ENCODE measurements around the gene ACADVL. TPM values are rescaled to one million over a fixed set of nuclear protein-coding genes. Genes with fewer than 3 reads are reported as not detected.
"Not testable (repeated sequence)": the region's sequence is repeated elsewhere in the genome, so short reads cannot be mapped to it uniquely, and the experiment has no call there.

The ACADVL gene
- total RNA-seq, 4 donors from 2014 or later = 877 to 3,047 (median 1,981) TPM

DNA sequence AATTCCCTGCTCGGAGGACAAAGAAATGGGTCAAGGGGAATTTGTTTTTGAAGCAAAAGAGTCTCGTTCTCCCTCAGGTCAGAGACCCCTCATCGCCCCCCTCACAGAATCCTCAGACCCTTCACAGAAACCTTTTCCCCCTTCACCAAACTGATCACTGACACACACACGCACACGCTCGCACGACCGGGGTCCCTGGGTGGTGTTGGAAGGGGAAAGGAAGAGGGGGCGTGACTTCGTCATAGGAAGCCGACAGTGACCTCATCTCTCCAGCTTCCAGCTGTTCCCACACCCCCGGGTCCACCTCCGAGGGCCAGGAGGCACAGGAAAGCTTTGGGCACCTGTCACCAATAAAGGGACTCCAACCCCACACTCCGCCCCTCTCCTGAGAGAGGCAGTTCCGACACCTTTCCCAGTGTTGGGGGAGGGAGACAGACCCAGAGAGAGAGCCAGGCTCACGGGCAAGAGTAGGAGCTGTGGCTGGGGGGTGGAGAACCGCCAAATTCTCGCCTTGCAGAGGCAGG, 41.7 kb upstream of the ACADVL start:
- in situ Hi-C loops (cut with MboI; ENCODE audit: low pct_ligation_motif_present in 1 of 4, low pct_unique_long_range_greater_than_20kb in 1 of 4, low sequenced_read_pairs in 3 of 4) (no loop called here), intact Hi-C loops (cut with DNase I; ENCODE audit: low total_unique reads) (no loop called here)
- H3K9me3 ChIP-seq = no peaks in the 10 kb centered on the region
- H3K4me1 ChIP-seq = peaks cover 3 to 15% (median 14%) of the 10 kb centered on the region in 4 donors
- DNase-seq = no peak
- TF ChIP-seq POLR2A (IDR thresholded peaks at IDR 0.05) (no peak), EP300 (IDR thresholded peaks at IDR 0.05; ENCODE audit: low read depth) (no peak), POLR2AphosphoS5 (IDR thresholded peaks at IDR 0.05) (no peak)
- TF ChIP-seq, protein P1, sequence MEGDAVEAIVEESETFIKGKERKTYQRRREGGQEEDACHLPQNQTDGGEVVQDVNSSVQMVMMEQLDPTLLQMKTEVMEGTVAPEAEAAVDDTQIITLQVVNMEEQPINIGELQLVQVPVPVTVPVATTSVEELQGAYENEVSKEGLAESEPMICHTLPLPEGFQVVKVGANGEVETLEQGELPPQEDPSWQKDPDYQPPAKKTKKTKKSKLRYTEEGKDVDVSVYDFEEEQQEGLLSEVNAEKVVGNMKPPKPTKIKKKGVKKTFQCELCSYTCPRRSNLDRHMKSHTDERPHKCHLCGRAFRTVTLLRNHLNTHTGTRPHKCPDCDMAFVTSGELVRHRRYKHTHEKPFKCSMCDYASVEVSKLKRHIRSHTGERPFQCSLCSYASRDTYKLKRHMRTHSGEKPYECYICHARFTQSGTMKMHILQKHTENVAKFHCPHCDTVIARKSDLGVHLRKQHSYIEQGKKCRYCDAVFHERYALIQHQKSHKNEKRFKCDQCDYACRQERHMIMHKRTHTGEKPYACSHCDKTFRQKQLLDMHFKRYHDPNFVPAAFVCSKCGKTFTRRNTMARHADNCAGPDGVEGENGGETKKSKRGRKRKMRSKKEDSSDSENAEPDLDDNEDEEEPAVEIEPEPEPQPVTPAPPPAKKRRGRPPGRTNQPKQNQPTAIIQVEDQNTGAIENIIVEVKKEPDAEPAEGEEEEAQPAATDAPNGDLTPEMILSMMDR (IDR thresholded peaks at IDR 0.05) = no peak
- H3K36me3 ChIP-seq = no peaks in the 10 kb centered on the region
- H3K4me3 ChIP-seq = peak overlapping the region in 2 of 4 donors; percentile 27 to 38
- H3K27me3 ChIP-seq = peaks cover 16% of the 10 kb centered on the region
- WGBS, 2 donors (ENCODE audit: low coverage in 1 of 2) = 5% methylated on average over 18 of the region's 18 CpGs; no CpG with 5 or more reads in 1 of the 2 donors
- H3K27ac ChIP-seq = no peak overlapping the region

- H3K4me1 ChIP-seq = peaks cover 3 to 18% (median 14%) of the 10 kb centered on the region in 4 donors
- WGBS, 2 donors (ENCODE audit: low coverage in 1 of 2) = 70 to 100% methylated on average over 1 to 11 of the region's 11 CpGs
- no peak for DNase-seq
- H3K27me3 ChIP-seq = peaks cover 16% of the 10 kb centered on the region
- H3K9me3 ChIP-seq = no peaks in the 10 kb centered on the region
- no peaks in the 10 kb centered on the region for H3K36me3 ChIP-seq
- no peak overlapping the region for H3K27ac ChIP-seq
- intact Hi-C loops (cut with DNase I; ENCODE audit: low total_unique reads) (no loop called here), in situ Hi-C loops (cut with MboI; ENCODE audit: low pct_ligation_motif_present in 1 of 4, low pct_unique_long_range_greater_than_20kb in 1 of 4, low sequenced_read_pairs in 3 of 4) (no loop called here)
- no peak overlapping the region for H3K4me3 ChIP-seq
- TF ChIP-seq POLR2AphosphoS5 (IDR thresholded peaks at IDR 0.05) = no peak
These were observed 40.8 kb upstream of the ACADVL start for GRCh38 chr17:7178973-7179316.

GRCh38 chr17:7179317-7180254, 40.2 kb upstream of the ACADVL start, which contains the start of gene ASGR1:
TSS of gene ASGR1 (minus strand) at chr17:7179370. CDS start at chr17:7178563, 807 bp downstream.
- TF ChIP-seq EP300 (IDR thresholded peaks at IDR 0.05; ENCODE audit: low read depth) (no peak), POLR2A (IDR thresholded peaks at IDR 0.05) (no peak), POLR2AphosphoS5 (IDR thresholded peaks at IDR 0.05) (no peak)
- TF ChIP-seq, protein P1 (IDR thresholded peaks at IDR 0.05) = no peak
- no peaks in the 10 kb centered on the region for H3K9me3 ChIP-seq
- H3K4me1 ChIP-seq = peaks cover 3 to 22% (median 14%) of the 10 kb centered on the region in 4 donors
- intact Hi-C loops (cut with DNase I; ENCODE audit: low total_unique reads) = no loop called here
- in situ Hi-C loops (cut with MboI; ENCODE audit: low pct_ligation_motif_present in 1 of 4, low pct_unique_long_range_greater_than_20kb in 1 of 4, low sequenced_read_pairs in 3 of 4) = no loop called here
- H3K4me3 ChIP-seq = no peak within 1 kb of the TSS
- H3K27ac ChIP-seq = no peak within 1 kb of the TSS
- 29 to 54% methylated on average over 4 to 20 of the region's 20 CpGs for whole genome bisulfite sequencing, 2 donors (ENCODE audit: low coverage in 1 of 2)
- peaks cover 16% of the 10 kb centered on the region for H3K27me3 ChIP-seq
- no peaks in the 10 kb centered on the region for H3K36me3 ChIP-seq
- DNase-seq = no peak

DNA sequence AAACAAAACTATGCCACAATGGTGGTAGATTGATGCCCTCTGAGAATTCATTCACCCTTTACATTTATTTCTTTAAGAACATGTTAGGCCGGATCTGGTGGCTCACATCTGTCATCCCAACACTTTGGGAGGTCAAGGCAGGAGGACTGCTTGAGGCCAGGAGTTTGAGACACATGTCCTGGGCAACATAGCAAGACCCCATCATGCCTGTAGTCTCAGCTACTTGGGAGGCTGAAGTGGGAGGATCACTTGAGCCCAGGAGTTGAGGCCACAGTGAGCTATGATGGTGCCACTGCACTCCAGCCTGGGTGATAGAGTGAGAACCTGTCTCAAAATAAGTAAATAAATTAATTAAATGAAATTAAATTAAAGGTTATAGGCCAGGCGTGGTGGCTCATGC, 37.6 kb upstream of the ACADVL start:
- Histone ChIP-seq H3K27me3 (peaks cover 12% of the 10 kb centered on the region), H3K4me1 (peaks cover 3 to 18% (median 12%) of the 10 kb centered on the region in 4 donors)
- H3K9me3 ChIP-seq; H3K36me3 ChIP-seq; intact Hi-C loops (cut with DNase I; ENCODE audit: low total_unique reads); H3K27ac ChIP-seq; DNase-seq; in situ Hi-C loops (cut with MboI; ENCODE audit: low pct_ligation_motif_present in 1 of 4, low pct_unique_long_range_greater_than_20kb in 1 of 4, low sequenced_read_pairs in 3 of 4); H3K4me3 ChIP-seq: not testable (repeated sequence)
- 85% methylated on average over 2 of the region's 2 CpGs; no CpG with 5 or more reads in 1 of the 2 donors for WGBS, 2 donors (ENCODE audit: low coverage in 1 of 2)

- H3K27ac ChIP-seq = no peak overlapping the region
- intact Hi-C loops (cut with DNase I; ENCODE audit: low total_unique reads) = no loop called here
These were observed 36.2 kb upstream of the ACADVL start for GRCh38 chr17:7183433-7184090.

More at GRCh38 chr17:7183433-7184090, 36.2 kb upstream of the ACADVL start:
- Histone ChIP-seq H3K36me3 (no peaks in the 10 kb centered on the region), H3K4me1 (peaks cover 0 to 7% (median 0%) of the 10 kb centered on the region in 4 donors), H3K4me3 (no peak overlapping the region), H3K9me3 (no peaks in the 10 kb centered on the region), H3K27me3 (no peaks in the 10 kb centered on the region)
- no peak for DNase-seq
- in situ Hi-C loops (cut with MboI; ENCODE audit: low pct_ligation_motif_present in 1 of 4, low pct_unique_long_range_greater_than_20kb in 1 of 4, low sequenced_read_pairs in 3 of 4) = no loop called here
- WGBS, 2 donors (ENCODE audit: low coverage in 1 of 2) = 69 to 80% methylated on average over 6 to 7 of the region's 7 CpGs
- TF ChIP-seq POLR2A (IDR thresholded peaks at IDR 0.05) (no peak), POLR2AphosphoS5 (IDR thresholded peaks at IDR 0.05) (no peak), EP300 (IDR thresholded peaks at IDR 0.05; ENCODE audit: low read depth) (no peak)
- TF ChIP-seq, protein P1 (IDR thresholded peaks at IDR 0.05) = no peak
